H9 (cell line): ENCODE results near the gene CCDC177. TPM values are rescaled to one million over a fixed set of nuclear protein-coding genes. Genes with fewer than 3 reads are reported as not detected.

Source experiments
- DNase-seq: peaks from one replicate; pipeline ENCODE4 v3.0.0-alpha.2; 2017
- H2AFZ ChIP-seq: one replicate; pipeline ENCODE4 v1.6.1; 2013; ENCODE audit warnings: mild to moderate bottlenecking, low read length, control low read depth, moderate library complexity
- H2AK5ac ChIP-seq: 2 replicates; pipeline ENCODE4 v1.6.1; 2013; ENCODE audit warnings: low read length, control low read depth, mixed read lengths; ENCODE audit not compliant: insufficient read length
- H2BK120ac ChIP-seq: one replicate; pipeline ENCODE4 v1.6.1; 2013; ENCODE audit warnings: low read depth, mild to moderate bottlenecking, low read length, control low read depth, inconsistent platforms; ENCODE audit not compliant: poor library complexity, severe bottlenecking
- H2BK12ac ChIP-seq: 2 replicates; pipeline ENCODE4 v1.6.1; 2013; ENCODE audit warnings: low read length, control low read depth, mixed read lengths, low read depth; ENCODE audit not compliant: insufficient read length
- H2BK15ac ChIP-seq: 2 replicates; pipeline ENCODE4 v1.6.1; 2013; ENCODE audit warnings: low read depth, low read length, control low read depth
- H2BK20ac ChIP-seq: one replicate; pipeline ENCODE4 v1.6.1; 2013; ENCODE audit warnings: low read depth, mild to moderate bottlenecking, low read length, control low read depth, inconsistent platforms; ENCODE audit not compliant: poor library complexity, severe bottlenecking
- H2BK5ac ChIP-seq: 2 replicates; pipeline ENCODE4 v1.6.1; 2013; ENCODE audit warnings: low read length, control low read depth, mixed read lengths; ENCODE audit not compliant: insufficient read length
- H3K14ac ChIP-seq: 2 replicates; pipeline ENCODE4 v1.6.1; 2013; ENCODE audit warnings: low read length, control low read depth; ENCODE audit not compliant: insufficient read depth
- H3K18ac ChIP-seq: 2 replicates; pipeline ENCODE4 v1.6.1; 2013; ENCODE audit warnings: low read depth, mild to moderate bottlenecking, mixed read lengths, low read length, control low read depth; ENCODE audit not compliant: insufficient read length
- H3K23ac ChIP-seq: 2 replicates; pipeline ENCODE4 v1.6.1; 2013; ENCODE audit warnings: low read length, control low read depth, mixed read lengths, low read depth; ENCODE audit not compliant: insufficient read length
- H3K23me2 ChIP-seq: 2 replicates; pipeline ENCODE4 v1.6.1; 2013; ENCODE audit warnings: low read depth, mild to moderate bottlenecking, mixed read lengths, low read length, control low read depth; ENCODE audit not compliant: insufficient read length, poor library complexity, severe bottlenecking
- H3K27ac ChIP-seq: 2 replicates; pipeline ENCODE4 v1.5.1; 2013; ENCODE audit warnings: low read length, control low read depth, mixed read lengths, low read depth; ENCODE audit not compliant: insufficient read length
- H3K27me3 ChIP-seq: 2 replicates; pipeline ENCODE4 v1.6.1; 2013; ENCODE audit warnings: low read length, control low read depth, inconsistent platforms; ENCODE audit not compliant: insufficient read depth
- H3K4ac ChIP-seq: 2 replicates; pipeline ENCODE4 v1.6.1; 2013; ENCODE audit warnings: low read depth, mild to moderate bottlenecking, control low read depth, inconsistent platforms, low read length, moderate library complexity
- H3K4me1 ChIP-seq: 2 replicates; pipeline ENCODE4 v1.6.1; 2013; ENCODE audit warnings: low read length, control low read depth, inconsistent platforms; ENCODE audit not compliant: insufficient read depth
- H3K4me2 ChIP-seq: 2 replicates; pipeline ENCODE4 v1.6.1; 2013; ENCODE audit warnings: low read length, control low read depth, mixed read lengths; ENCODE audit not compliant: insufficient read length, insufficient read depth
- H3K56ac ChIP-seq: 2 replicates; pipeline ENCODE4 v1.6.1; 2013; ENCODE audit warnings: low read depth, mild to moderate bottlenecking, mixed read lengths, low read length, control low read depth; ENCODE audit not compliant: insufficient read length
- H3K79me1 ChIP-seq: 2 replicates; pipeline ENCODE4 v1.6.1; 2013; ENCODE audit warnings: low read depth, mild to moderate bottlenecking, moderate library complexity, low read length, control low read depth, inconsistent platforms; ENCODE audit not compliant: insufficient read depth, poor library complexity, severe bottlenecking
- H3K79me2 ChIP-seq: 2 replicates; pipeline ENCODE4 v1.6.1; 2013; ENCODE audit warnings: low read length, control low read depth, inconsistent platforms; ENCODE audit not compliant: insufficient read depth
- H3K9ac ChIP-seq: 2 replicates; pipeline ENCODE4 v1.6.1; 2013; ENCODE audit warnings: low read length, control low read depth, mixed read lengths; ENCODE audit not compliant: insufficient read length; ENCODE audit errors: extremely low read depth
- H3K9me3 ChIP-seq: one replicate; pipeline ENCODE4 v1.6.1; 2013; ENCODE audit warnings: low read depth, low read length, inconsistent platforms; ENCODE audit not compliant: control insufficient read depth
- H3T11ph ChIP-seq: one replicate; pipeline ENCODE4 v1.6.1; 2013; ENCODE audit warnings: mild to moderate bottlenecking, low read length, control low read depth, inconsistent platforms
- H4K20me1 ChIP-seq: one replicate; pipeline ENCODE4 v1.6.1; 2013; ENCODE audit not compliant: control insufficient read depth, insufficient read length, insufficient read depth
- H4K5ac ChIP-seq: 2 replicates; pipeline ENCODE4 v1.6.1; 2013; ENCODE audit warnings: low read depth, mild to moderate bottlenecking, mixed read lengths, low read length, control low read depth; ENCODE audit not compliant: insufficient read length
- H4K8ac ChIP-seq: replicated peaks from 2 replicates; pipeline ENCODE4 v1.6.1; 2013; ENCODE audit warnings: low read length, control low read depth, mixed read lengths, low read depth; ENCODE audit not compliant: insufficient read length
- H4K91ac ChIP-seq: 2 replicates; pipeline ENCODE4 v1.6.1; 2013; ENCODE audit warnings: low read depth, mild to moderate bottlenecking, moderate library complexity, mixed read lengths, low read length, control low read depth; ENCODE audit not compliant: insufficient read length
- H3K27ac Mint-ChIP-seq, 3 experiments: 2 replicates in 2 of 3; 3 replicates in 1 of 3; pipeline ENCODE4 v1.8.0; 2020 to 2021; ENCODE audit warnings: mixed read lengths in 3 of 3, mild to moderate bottlenecking in 1 of 3, moderate library complexity in 1 of 3
- H3K27me3 Mint-ChIP-seq: 2 replicates; pipeline ENCODE4 v1.8.0; 2021; ENCODE audit warnings: low read depth, mild to moderate bottlenecking, moderate library complexity, mixed read lengths
- H3K36me3 Mint-ChIP-seq, 3 experiments: 2 replicates in 2 of 3; 3 replicates in 1 of 3; pipeline ENCODE4 v1.8.0; 2020 to 2021; ENCODE audit warnings: low read depth in 3 of 3, mixed read lengths in 3 of 3; ENCODE audit not compliant: insufficient read depth in 1 of 3
- H3K4me1 Mint-ChIP-seq, 2 experiments: 2 replicates each; pipeline ENCODE4 v1.8.0; 2020; ENCODE audit warnings: mixed read lengths in 2 of 2
- H3K4me3 Mint-ChIP-seq, 2 experiments: 2 replicates in 1 of 2; 3 replicates in 1 of 2; pipeline ENCODE4 v1.8.0; 2020 to 2021; ENCODE audit warnings: mild to moderate bottlenecking in 2 of 2, mixed read lengths in 2 of 2, moderate library complexity in 1 of 2
- H3K9me3 Mint-ChIP-seq, 2 experiments: 2 replicates in 1 of 2; 3 replicates in 1 of 2; pipeline ENCODE4 v1.8.0; 2020; ENCODE audit warnings: mild to moderate bottlenecking in 2 of 2, mixed read lengths in 2 of 2, moderate library complexity in 1 of 2
- WGBS: extraction: QIAGEN DNeasy Blood & Tissue Kit; methylation state at CpG from one replicate; pipeline ENCODE4 v1.1.7; 2013; ENCODE audit warnings: missing lambda C conversion rate, low lambda C conversion rate, mixed read lengths; ENCODE audit not compliant: insufficient read length; ENCODE audit errors: extremely low coverage; 5-methylcytosine and 5-hydroxymethylcytosine counted together
- total RNA-seq: library from RNA; stranded (reverse); gene quantifications from 2 replicates; pipeline ENCODE4 v1.2.1, GENCODE V29; 2021
- TF ChIP-seq, protein P1 (sequence below): fragments of 200-600 bp; sonication (generic); conservative IDR thresholded peaks from 3 replicates; pipeline ENCODE4 v1.8.0; 2021; ENCODE audit warnings: antibody characterized with exemption, mild to moderate bottlenecking

CCDC177 gene
- total RNA-seq, 1 experiment from 2014 or later, result 6.1 TPM

DNA sequence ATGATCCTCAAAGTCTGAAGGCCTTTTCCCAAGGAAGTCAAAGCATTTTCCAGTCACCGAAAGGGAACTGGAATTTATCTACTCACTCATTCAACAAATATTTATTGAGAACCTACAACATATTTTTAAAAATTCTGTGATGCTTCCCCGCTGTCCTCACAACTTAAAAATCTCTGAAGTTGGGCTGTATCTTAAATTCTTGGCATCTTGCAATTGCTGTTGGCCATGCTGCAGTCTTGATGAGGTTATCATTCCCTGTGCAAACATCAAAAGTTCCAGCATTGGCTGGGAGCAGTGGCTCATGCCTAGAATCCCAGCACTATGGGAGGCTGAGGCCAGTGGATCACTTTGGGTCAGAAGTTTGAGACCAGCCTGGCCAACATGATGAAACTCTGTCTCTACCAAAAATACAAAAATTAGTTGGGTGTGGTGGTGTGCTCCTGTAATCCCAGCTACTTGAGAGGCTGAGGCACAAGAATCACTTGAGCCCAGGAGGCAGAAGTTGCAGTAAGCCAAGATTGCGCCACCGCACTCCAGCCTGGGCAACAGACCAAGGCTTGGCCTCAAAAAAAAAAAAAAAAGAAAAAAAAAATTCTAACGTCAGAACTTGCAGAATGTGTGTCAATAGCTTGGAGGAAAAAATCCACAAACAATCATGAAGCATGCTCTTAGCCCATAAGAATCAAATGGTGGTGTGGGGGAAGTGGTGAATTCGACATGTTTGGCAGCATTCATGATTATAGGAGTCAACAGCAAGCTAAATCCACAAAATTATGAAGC is 34.9 kb downstream of the CCDC177 start:
- Histone ChIP-seq H2AK5ac (no peak overlapping the region), H3K23ac (no peak overlapping the region), H2BK20ac (no peak overlapping the region), H3K27ac (no peak overlapping the region), H3K4me1 (no peaks in the 10 kb centered on the region), H2BK12ac (no peak overlapping the region), H3K27me3 (no peaks in the 10 kb centered on the region), H4K20me1 (no peaks in the 10 kb centered on the region), H3K18ac (no peak overlapping the region), H3K9me3 (no peaks in the 10 kb centered on the region), H3K14ac (no peak overlapping the region), H3K4ac (no peak overlapping the region), H2AFZ (no peak overlapping the region), H3K4me2 (no peak overlapping the region), H3K56ac (no peak overlapping the region), H4K5ac (no peak overlapping the region), H3T11ph (no peak overlapping the region), H3K9ac (no peak overlapping the region), H4K8ac (no peak overlapping the region), H3K79me1 (no peaks in the 10 kb centered on the region), H2BK5ac (no peak overlapping the region), H3K23me2 (no peaks in the 10 kb centered on the region), H2BK120ac (no peak overlapping the region), H4K91ac (no peak overlapping the region), H3K79me2 (no peaks in the 10 kb centered on the region), H2BK15ac (no peak overlapping the region)
- Mint-ChIP-seq H3K27me3 (peaks cover 8% of the 10 kb centered on the region), H3K36me3 (no peaks in the 10 kb centered on the region), H3K4me1 (peaks cover 11% of the 10 kb centered on the region in 2 experiments), H3K9me3 (no peaks in the 10 kb centered on the region), H3K4me3 (no peak overlapping the region), H3K27ac (no peak overlapping the region)
- no peak for DNase-seq
- TF ChIP-seq, protein P1, sequence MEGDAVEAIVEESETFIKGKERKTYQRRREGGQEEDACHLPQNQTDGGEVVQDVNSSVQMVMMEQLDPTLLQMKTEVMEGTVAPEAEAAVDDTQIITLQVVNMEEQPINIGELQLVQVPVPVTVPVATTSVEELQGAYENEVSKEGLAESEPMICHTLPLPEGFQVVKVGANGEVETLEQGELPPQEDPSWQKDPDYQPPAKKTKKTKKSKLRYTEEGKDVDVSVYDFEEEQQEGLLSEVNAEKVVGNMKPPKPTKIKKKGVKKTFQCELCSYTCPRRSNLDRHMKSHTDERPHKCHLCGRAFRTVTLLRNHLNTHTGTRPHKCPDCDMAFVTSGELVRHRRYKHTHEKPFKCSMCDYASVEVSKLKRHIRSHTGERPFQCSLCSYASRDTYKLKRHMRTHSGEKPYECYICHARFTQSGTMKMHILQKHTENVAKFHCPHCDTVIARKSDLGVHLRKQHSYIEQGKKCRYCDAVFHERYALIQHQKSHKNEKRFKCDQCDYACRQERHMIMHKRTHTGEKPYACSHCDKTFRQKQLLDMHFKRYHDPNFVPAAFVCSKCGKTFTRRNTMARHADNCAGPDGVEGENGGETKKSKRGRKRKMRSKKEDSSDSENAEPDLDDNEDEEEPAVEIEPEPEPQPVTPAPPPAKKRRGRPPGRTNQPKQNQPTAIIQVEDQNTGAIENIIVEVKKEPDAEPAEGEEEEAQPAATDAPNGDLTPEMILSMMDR, result no peak
- WGBS, result no CpG with 5 or more reads among the region's 6 CpGs
